H1 (cell line): ENCODE data around the gene LRRC56. TPM values are rescaled to one million over a fixed set of nuclear protein-coding genes. Genes with fewer than 3 reads are reported as not detected.
A peak's percentile ranks its signal among the peaks of the same experiment; 100 is the strongest.

Source experiments
- CTCF ChIA-PET: fragments of 300-600 bp; sonication (Branson Sonifier 250); formaldehyde crosslinking; loops from one replicate; lab custom pipeline; 2021; ENCODE audit not compliant: partially characterized antibody; lab: Charles Lee
- POLR2A ChIA-PET: fragments of 300-600 bp; sonication (Branson Sonifier 250); formaldehyde crosslinking; loops from one replicate; lab custom pipeline; 2021; ENCODE audit warnings: inconsistent platforms; ENCODE audit not compliant: partially characterized antibody; lab: Charles Lee
- DNase-seq, 2 experiments: peaks; one replicate each; pipeline versions ENCODE4 v3.0.0 to v3.0.0-alpha.2; 2010 to 2022; ENCODE audit warnings: low spot score in 2 of 2, low read depth in 1 of 2, mixed read lengths in 1 of 2
- FAIRE-seq: peaks from 2 replicates; lab custom pipeline; 2011; peaks lifted over from hg19 to GRCh38; lab: Jason Lieb, UNC
- H2AFZ ChIP-seq: 2 replicates; pipeline ENCODE4 v1.8.1; 2012; ENCODE audit warnings: low read length, inconsistent platforms
- H2AK5ac ChIP-seq: 2 replicates; pipeline ENCODE4 v1.6.1; 2013; ENCODE audit warnings: low read depth, low read length
- H2BK120ac ChIP-seq: replicated peaks from 2 replicates; pipeline ENCODE3; 2013; ENCODE audit warnings: low read depth, low read length, inconsistent platforms
- H2BK12ac ChIP-seq: 2 replicates; pipeline ENCODE4 v1.6.1; 2013; ENCODE audit warnings: low read depth, low read length
- H2BK15ac ChIP-seq: 2 replicates; pipeline ENCODE4 v1.6.1; 2013; ENCODE audit warnings: low read length
- H2BK20ac ChIP-seq: 2 replicates; pipeline ENCODE4 v1.6.1; 2013; ENCODE audit warnings: low read length
- H2BK5ac ChIP-seq: 2 replicates; pipeline ENCODE4 v1.6.1; 2013; ENCODE audit warnings: low read depth, low read length
- H3K14ac ChIP-seq: 2 replicates; pipeline ENCODE4 v1.6.1; 2013; ENCODE audit warnings: inconsistent platforms; ENCODE audit not compliant: insufficient read length
- H3K18ac ChIP-seq: 2 replicates; pipeline ENCODE4 v1.6.1; 2013; ENCODE audit warnings: low read length; ENCODE audit errors: extremely low read depth
- H3K23ac ChIP-seq: 2 replicates; pipeline ENCODE4 v1.6.1; 2013; ENCODE audit warnings: inconsistent platforms; ENCODE audit not compliant: insufficient read length
- H3K23me2 ChIP-seq: 2 replicates; pipeline ENCODE4 v1.6.1; 2013; ENCODE audit warnings: low read depth, low read length
- H3K27ac ChIP-seq: 2 replicates; pipeline ENCODE4 v1.6.1; 2011; ENCODE audit warnings: low read depth, low read length, inconsistent platforms
- H3K27me3 ChIP-seq, 4 experiments: replicated peaks in 1 of 4; 1 replicate in 1 of 4; 2 replicates in 3 of 4; pipeline versions ENCODE4 v1.6.1 to v1.8.1; 2011 to 2013; ENCODE audit warnings: low read length in 3 of 4, mild to moderate bottlenecking in 3 of 4, inconsistent platforms in 2 of 4, mixed read lengths in 2 of 4, moderate library complexity in 1 of 4; ENCODE audit not compliant: control insufficient read depth in 3 of 4, insufficient read depth in 3 of 4; ENCODE audit errors: extremely low read depth in 1 of 4
- H3K36me3 ChIP-seq, 4 experiments: 2 replicates each; pipeline versions ENCODE4 v1.6.1 to v1.8.1; 2011 to 2013; ENCODE audit warnings: mild to moderate bottlenecking in 4 of 4, low read length in 3 of 4, moderate library complexity in 2 of 4, control low read depth in 1 of 4, inconsistent platforms in 1 of 4; ENCODE audit not compliant: insufficient read depth in 4 of 4, control insufficient read depth in 2 of 4
- H3K4ac ChIP-seq: replicated peaks from 2 replicates; pipeline ENCODE3; 2013; ENCODE audit warnings: low read length, low read depth, mixed read lengths, inconsistent platforms; ENCODE audit not compliant: insufficient read length
- H3K4me1 ChIP-seq, 4 experiments: replicated peaks in 1 of 4; 1 replicate in 1 of 4; 2 replicates in 3 of 4; pipeline versions ENCODE4 v1.6.1 to v1.8.1; 2011 to 2013; ENCODE audit warnings: low read length in 3 of 4, inconsistent platforms in 2 of 4, mixed read lengths in 1 of 4; ENCODE audit not compliant: insufficient read depth in 4 of 4, control insufficient read depth in 3 of 4
- H3K4me2 ChIP-seq, 2 experiments: 2 replicates each; pipeline versions ENCODE4 v1.6.1 to v1.8.1; 2011 to 2013; ENCODE audit warnings: low read depth in 2 of 2, low read length in 2 of 2, control low read depth in 1 of 2, inconsistent platforms in 1 of 2, mild to moderate bottlenecking in 1 of 2; ENCODE audit not compliant: insufficient read depth in 1 of 2
- H3K4me3 ChIP-seq, 4 experiments: fragments of 200-600, 300-600 bp in 1 of 4; sonication (generic), shearing (Covaris generic), sonication (Bioruptor Twin) in 1 of 4; 2 replicates each; pipeline versions ENCODE4 v1.5.1 to v1.8.1; 2011 to 2016; ENCODE audit warnings: low read length in 4 of 4, low read depth in 3 of 4, control low read depth in 2 of 4, inconsistent platforms in 2 of 4, mild to moderate bottlenecking in 2 of 4, mixed read lengths in 1 of 4, moderate library complexity in 1 of 4; ENCODE audit not compliant: insufficient read depth in 2 of 4; ENCODE audit errors: extremely low read depth in 1 of 4
- H3K56ac ChIP-seq: replicated peaks from 2 replicates; pipeline ENCODE3; 2013; ENCODE audit warnings: low read depth, mild to moderate bottlenecking, mixed read lengths, low read length, inconsistent platforms; ENCODE audit not compliant: insufficient read length
- H3K79me1 ChIP-seq: 2 replicates; pipeline ENCODE4 v1.6.1; 2013; ENCODE audit warnings: low read depth, low read length, control low read depth
- H3K79me2 ChIP-seq, 2 experiments: 2 replicates each; pipeline versions ENCODE4 v1.6.1 to v1.8.1; 2012 to 2013; ENCODE audit warnings: low read length in 2 of 2, mild to moderate bottlenecking in 2 of 2, inconsistent platforms in 1 of 2; ENCODE audit not compliant: insufficient read depth in 2 of 2, control insufficient read depth in 1 of 2
- H3K9ac ChIP-seq, 4 experiments: replicated peaks in 1 of 4; 1 replicate in 1 of 4; 2 replicates in 3 of 4; pipeline versions ENCODE4 v1.6.1 to v1.8.1; 2011 to 2013; ENCODE audit warnings: low read depth in 3 of 4, low read length in 3 of 4, control low read depth in 2 of 4, mild to moderate bottlenecking in 2 of 4, moderate library complexity in 2 of 4, inconsistent platforms in 1 of 4; ENCODE audit errors: extremely low read depth in 1 of 4
- H3K9me3 ChIP-seq, 2 experiments: 2 replicates each; pipeline versions ENCODE4 v1.6.1 to v1.8.1; 2012 to 2013; ENCODE audit warnings: mild to moderate bottlenecking in 2 of 2, moderate library complexity in 2 of 2, control low read depth in 1 of 2, inconsistent platforms in 1 of 2, low read depth in 1 of 2, low read length in 1 of 2, mixed read lengths in 1 of 2; ENCODE audit not compliant: insufficient read depth in 2 of 2
- H4K20me1 ChIP-seq, 2 experiments: replicated peaks in 1 of 2; 2 replicates each; pipeline versions ENCODE3 to v1.8.1; 2011 to 2013; ENCODE audit warnings: inconsistent platforms in 2 of 2, low read length in 2 of 2, mild to moderate bottlenecking in 1 of 2; ENCODE audit not compliant: insufficient read depth in 2 of 2, control insufficient read depth in 1 of 2
- H4K5ac ChIP-seq: 2 replicates; pipeline ENCODE4 v1.6.1; 2013; ENCODE audit warnings: low read length, low read depth, mixed read lengths, inconsistent platforms; ENCODE audit not compliant: insufficient read length
- H4K8ac ChIP-seq: 2 replicates; pipeline ENCODE4 v1.8.0; 2013; ENCODE audit warnings: mild to moderate bottlenecking, moderate library complexity, low read length, inconsistent platforms; ENCODE audit not compliant: insufficient read depth; ENCODE audit errors: extremely low read depth
- H4K91ac ChIP-seq: replicated peaks from 2 replicates; pipeline ENCODE3; 2013; ENCODE audit warnings: low read length, mixed read lengths, inconsistent platforms; ENCODE audit not compliant: insufficient read length
- ASH2L ChIP-seq: fragments of 200-600, 300-600 bp; sonication (generic); IDR thresholded peaks from one replicate; pipeline ENCODE4 v1.7.1; 2017; ENCODE audit warnings: low read length
- EGR1 ChIP-seq: IDR thresholded peaks from 2 replicates; pipeline ENCODE4 v1.6.1; 2011; ENCODE audit warnings: low read depth, low read length, borderline replicate concordance
- HDAC2 ChIP-seq, 2 experiments: fragments of 300-600 bp in 1 of 2; sonication (generic) in 1 of 2; IDR thresholded peaks; 2 replicates each; pipeline ENCODE4 v1.6.1; 2011 to 2012; ENCODE audit warnings: low read depth in 2 of 2, low read length in 2 of 2, mild to moderate bottlenecking in 2 of 2, moderate library complexity in 2 of 2, borderline replicate concordance in 1 of 2, inconsistent platforms in 1 of 2
- KDM1A ChIP-seq: fragments of 200-600, 300-600 bp; sonication (generic); IDR thresholded peaks from 2 replicates; pipeline ENCODE4 v1.7.1; 2016; ENCODE audit warnings: mild to moderate bottlenecking, low read length, borderline replicate concordance
- MAFK ChIP-seq: IDR thresholded peaks from 2 replicates; pipeline ENCODE4 v1.6.1; 2012; ENCODE audit warnings: low read depth, mild to moderate bottlenecking, improper control_type of control experiment, low read length
- MAX ChIP-seq: IDR thresholded peaks from 2 replicates; pipeline ENCODE4 v1.6.1; 2012; ENCODE audit warnings: inconsistent platforms
- SAP30 ChIP-seq: fragments of 300-600 bp; sonication (generic); IDR thresholded peaks from 2 replicates; pipeline ENCODE4 v1.7.1; 2012; ENCODE audit warnings: low read length, moderate library complexity, mild to moderate bottlenecking, inconsistent platforms; ENCODE audit not compliant: insufficient read depth, insufficient replicate concordance
- TBP ChIP-seq: IDR thresholded peaks from 2 replicates; pipeline ENCODE4 v1.6.1; 2011; ENCODE audit warnings: low read depth, low read length, improper control_type of control experiment
- ZNF274 ChIP-seq: IDR thresholded peaks from 2 replicates; pipeline ENCODE4 v1.7.0; 2012; ENCODE audit warnings: low read length, borderline replicate concordance; ENCODE audit errors: extremely low read depth
- WGBS, 2 experiments: shearing (Covaris generic) in 1 of 2; methylation state at CpG; one replicate each; pipeline versions ENCODE4 v1.1.6 to v1.1.7; 2013 to 2015; ENCODE audit warnings: low lambda C conversion rate in 2 of 2, mixed read lengths in 2 of 2, inconsistent platforms in 1 of 2, low coverage in 1 of 2, missing lambda C conversion rate in 1 of 2; ENCODE audit not compliant: insufficient replicate concordance in 2 of 2, insufficient coverage in 1 of 2, insufficient read length in 1 of 2; ENCODE audit errors: extremely low coverage in 1 of 2, missing lambda C conversion rate in 1 of 2; 5-methylcytosine and 5-hydroxymethylcytosine counted together
- polyA plus RNA-seq, 7 experiments: library from polyadenylated mRNA; depleted of rRNA in 3 of 7; stranded (reverse) in 5 of 7; unstranded in 2 of 7; fragments of >200 nt in 5 of 7; fragments of 200-250 nt in 2 of 7; gene quantifications; 1 replicate in 5 of 7; 2 replicates in 1 of 7; 4 replicates in 1 of 7; pipeline versions ENCODE4 v1.2.1 to v1.2.3, GENCODE V29; 2011 to 2013; ENCODE audit warnings: missing spikeins in 2 of 7, mixed read lengths in 2 of 7
- total RNA-seq: library from RNA; stranded (reverse); fragmentation: NEBNext Ultra II Directional; extraction: Animal tissue kit (Norgen Biotek cat#: 25700); gene quantifications from 2 replicates; pipeline ENCODE4 v1.2.1, GENCODE V29; 2021

LRRC56 gene
- total and polyA plus RNA-seq, 2 of the 8 experiments (the other 6 are each of a cell fraction or from before 2014, with no cell fraction given) = 0.94 to 1.9 TPM

DNA sequence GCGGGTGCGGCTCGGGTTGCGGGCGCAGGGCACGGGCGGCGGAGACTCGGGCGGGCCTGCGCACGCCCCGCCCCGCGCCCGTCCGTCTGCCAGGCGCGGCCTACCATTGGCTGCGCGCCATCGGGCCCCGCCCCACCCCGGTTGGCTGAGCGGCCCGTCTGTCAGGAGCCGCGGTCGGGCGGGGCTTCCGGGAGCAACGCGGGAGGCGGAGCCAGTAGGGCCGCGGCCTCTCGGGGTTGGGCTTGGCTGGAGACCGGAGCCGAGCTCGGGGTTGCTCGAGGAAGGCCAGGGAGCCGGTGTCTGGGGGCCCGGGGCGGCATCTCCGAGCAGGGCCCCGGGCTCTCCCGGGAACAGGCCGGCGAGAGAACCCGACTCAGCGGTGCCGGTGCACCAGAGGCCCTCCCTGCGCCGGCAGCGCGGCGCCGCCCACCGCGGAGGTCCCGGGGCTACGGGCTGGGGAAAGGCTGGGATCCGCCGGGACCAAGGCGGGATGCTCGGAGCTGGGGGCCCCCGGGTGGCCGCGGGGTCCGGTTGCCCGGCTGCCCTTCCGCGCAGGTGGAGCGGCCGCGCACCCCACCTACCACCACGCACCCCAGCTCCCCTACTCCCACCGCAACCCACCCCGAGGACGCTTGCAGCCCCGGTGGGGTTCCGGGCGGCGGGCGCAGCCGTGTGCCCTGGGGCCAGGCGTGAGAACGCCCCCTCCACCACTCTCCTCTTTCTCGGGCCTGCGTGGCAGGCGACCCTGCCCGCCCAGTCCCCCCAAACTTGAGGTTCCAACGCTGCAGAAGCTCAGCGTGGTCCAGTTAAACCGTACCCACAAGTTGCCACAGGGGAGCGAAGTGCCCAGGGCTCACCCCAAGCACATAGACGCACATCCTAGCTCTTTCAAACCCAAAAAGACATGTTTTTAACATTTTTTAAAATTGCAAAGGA, 1.5 kb upstream of the LRRC56 start, which contains the start of gene HRAS:
Gene HRAS, minus strand, starts transcription at position 58 of the 936 bp plus-strand sequence.
- H3K4me2 ChIP-seq = peak within 1 kb of the TSS; percentile 61 to 82
- H3K79me1 ChIP-seq = no peaks in the 10 kb centered on the region
- peak within 1 kb of the TSS; percentile 69 for H3K4ac ChIP-seq
- H3K27me3 ChIP-seq = peaks cover 0 to 16% (median 6%) of the 10 kb centered on the region in 4 experiments; a peak in 5 of 7 replicates
- peak within 1 kb of the TSS; percentile 65 for H4K91ac ChIP-seq
- peaks cover 0 to 15% (median 6%) of the 10 kb centered on the region in 4 experiments; a peak in 5 of 8 replicates for H3K36me3 ChIP-seq
- H2BK15ac ChIP-seq = peak within 1 kb of the TSS; percentile 46; the same call in 1 of the 2 replicates
- no peak within 1 kb of the TSS; the same call in 1 of the 2 replicates for H2AK5ac ChIP-seq
- 0 out of 2 replicates have a peak within 1 kb of the TSS, but pooled peaks have one; percentile 30 for H3K27ac ChIP-seq
- H2AFZ ChIP-seq = no peak within 1 kb of the TSS
- peak within 1 kb of the TSS in 3 of 4 experiments; percentile 29 to 52 (median 40); a peak in 5 of 7 replicates for H3K9ac ChIP-seq
- FAIRE-seq (no peak), DNase-seq (peak; percentile 70 to 94)
- no peak within 1 kb of the TSS for H3K23ac ChIP-seq
- H3K79me2 ChIP-seq = no peaks in the 10 kb centered on the region
- no peaks in the 10 kb centered on the region for H3K9me3 ChIP-seq
- WGBS, 2 experiments = 3% methylated on average over 52 of the region's 97 CpGs; no CpG with 5 or more reads in 1 of the 2 experiments
- peaks cover 0 to 19% (median 10%) of the 10 kb centered on the region in 4 experiments; a peak in 5 of 7 replicates for H3K4me1 ChIP-seq
- H2BK5ac ChIP-seq = no peak within 1 kb of the TSS
- ChIA-PET CTCF (interaction anchor here (0.8 to 1.4 kb wide), 4 partner anchors 9 to 24 kb away, joined by 3 to 8 read pairs (median 4); no protein-coding TSS in a partner anchor), POLR2A (interaction anchor here (0.6 to 2.5 kb wide), 19 partner anchors 9 to 286 kb away, joined by 3 to 11 read pairs (median 4); partner anchors contain the start of genes LMNTD2, PHRF1, RNH1 and SCT)
- peak within 1 kb of the TSS; percentile 89; the same call in 1 of the 2 replicates for H4K8ac ChIP-seq
- H3K14ac ChIP-seq = no peak within 1 kb of the TSS
- H3K23me2 ChIP-seq = peaks cover 21% of the 10 kb centered on the region; the same call in 1 of the 2 replicates
- peaks cover 7 to 11% of the 10 kb centered on the region in 2 experiments for H4K20me1 ChIP-seq
- peak within 1 kb of the TSS; percentile 16 for H3K56ac ChIP-seq
- peak within 1 kb of the TSS; percentile 88 for H4K5ac ChIP-seq
- H3K4me3 ChIP-seq = peak within 1 kb of the TSS; percentile 67 to 81 (median 74)
- H3K18ac ChIP-seq = peak within 1 kb of the TSS; percentile 32
- no peak within 1 kb of the TSS; the same call in 1 of the 2 replicates for H2BK12ac ChIP-seq
- no peak within 1 kb of the TSS for H2BK120ac ChIP-seq
- H2BK20ac ChIP-seq = no peak within 1 kb of the TSS
- TF ChIP-seq MAX (no peak), SAP30 (no peak), KDM1A (no peak), ZNF274 (no peak), TBP (peak; percentile 54; the same call in 1 of the 2 replicates), EGR1 (no peak), ASH2L (peak; percentile 20), MAFK (no peak), HDAC2 (IDR thresholded peaks at IDR 0.05; ENCODE audit: borderline replicate concordance in 1 of 2, low read depth in 2 of 2, low read length in 2 of 2) (peak in 1 of 2 experiments; percentile 16; a peak in 1 of 4 replicates)
